ENCODE results near the gene BCAS3.

The BCAS3 gene

DNA sequence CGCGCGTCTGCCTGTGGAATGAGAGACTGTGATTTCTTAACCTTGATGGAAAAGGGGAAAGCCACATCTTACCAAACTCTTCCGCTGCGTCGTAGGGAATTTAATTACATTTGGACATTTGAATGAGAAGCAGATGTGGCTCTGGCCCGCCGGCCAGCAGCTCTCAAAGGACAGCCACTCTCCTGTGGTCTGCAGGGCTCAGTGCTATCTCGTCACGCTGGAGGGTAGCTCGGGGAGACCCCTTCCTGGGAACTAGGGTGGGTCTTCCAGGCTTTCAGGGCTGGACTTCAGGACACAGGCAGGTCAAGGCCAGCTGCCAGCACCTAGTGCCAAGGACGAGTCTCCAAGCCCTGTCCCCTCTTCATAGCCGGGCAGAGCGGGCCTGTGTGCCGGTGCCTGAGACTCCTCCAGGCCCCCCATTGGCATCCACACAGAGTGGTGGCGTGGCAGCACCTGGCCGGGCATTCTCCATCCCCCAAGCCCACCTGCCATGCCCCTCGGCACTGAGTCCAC, 706.1 kb downstream of the BCAS3 start:
- DNase-seq (ENCODE audit: low read depth in 3 of 3): no peak

- no peak for DNase-seq (ENCODE audit: low read depth in 3 of 3)
These were observed 706.7 kb downstream of the BCAS3 start for GRCh38 chr17:61384354-61384691.

DNA sequence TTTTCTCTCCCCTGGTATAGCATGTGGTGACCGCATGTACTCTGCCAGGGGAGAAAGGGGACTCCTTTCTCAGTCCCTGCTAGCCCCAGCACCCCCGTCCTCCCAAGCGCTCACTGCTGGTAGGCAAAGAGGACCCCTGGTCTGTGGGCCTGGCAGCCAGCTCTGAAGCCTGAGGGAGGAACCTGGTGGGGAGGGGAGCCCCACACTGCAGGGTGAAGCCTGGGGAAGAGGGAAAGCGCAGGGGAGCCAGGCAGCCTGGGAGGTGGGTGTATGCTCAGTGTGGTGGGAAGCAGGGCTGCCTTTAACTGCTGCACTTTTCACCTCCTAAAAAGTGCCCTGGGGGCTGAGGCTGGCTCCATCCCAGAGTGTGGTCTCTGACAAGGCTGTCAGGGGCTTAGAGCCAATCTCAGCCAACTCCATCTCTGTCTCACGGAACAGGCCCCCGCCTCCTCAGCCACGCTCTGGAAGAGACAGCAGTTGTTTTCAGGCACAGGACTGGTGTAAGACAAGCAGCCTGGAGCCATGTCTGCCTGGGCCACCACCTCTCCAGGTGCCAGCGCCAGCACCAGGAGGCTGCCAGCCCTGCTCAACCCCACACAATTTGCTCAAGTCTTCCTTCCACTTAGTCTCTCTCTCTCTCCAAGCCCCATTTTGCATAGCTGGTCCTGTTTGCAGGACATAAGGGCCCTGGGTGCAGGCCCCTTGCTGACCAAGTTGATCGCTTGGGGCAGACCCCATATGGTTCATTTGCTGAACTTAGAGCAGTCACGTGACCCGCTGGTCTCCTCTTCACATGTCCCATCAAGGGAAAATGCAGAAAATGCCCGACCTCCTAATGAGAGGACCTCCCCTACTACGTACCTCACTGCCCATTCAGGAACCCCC, 707.3 kb downstream of the BCAS3 start:
- DNase-seq (ENCODE audit: low read depth in 3 of 3): no peak

DNA sequence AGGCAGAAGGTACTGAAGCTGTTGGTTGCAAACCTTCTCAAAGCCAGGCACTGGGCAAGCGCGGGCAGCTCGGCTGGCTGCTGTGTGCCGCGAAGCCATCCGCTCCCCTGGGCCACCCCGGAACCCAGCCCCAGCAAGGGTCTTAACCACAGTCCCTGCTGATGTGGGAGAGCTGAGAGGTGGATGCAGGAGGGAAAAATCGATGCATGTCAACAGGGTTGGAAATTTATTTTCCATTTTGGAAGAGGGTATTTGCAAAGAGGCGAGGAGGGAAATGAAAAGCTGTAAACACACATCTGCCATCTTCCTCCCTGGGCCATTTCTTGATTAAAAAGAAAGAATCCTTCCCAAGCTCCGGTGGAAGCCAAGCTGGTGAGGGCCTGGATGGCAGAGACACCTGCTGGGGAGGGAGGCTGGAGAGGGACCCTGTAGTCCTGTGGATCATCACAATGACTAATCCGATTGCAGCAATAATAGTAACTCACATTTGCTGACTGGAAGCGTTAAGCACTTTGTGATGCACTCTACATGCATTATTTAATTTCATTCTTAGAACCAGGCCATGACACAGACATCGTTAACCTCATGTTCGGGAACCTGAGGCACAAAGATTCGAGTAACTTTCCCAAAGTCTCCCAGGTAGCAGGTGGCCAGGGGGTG, 708.1 kb downstream of the BCAS3 start:
- no peak for DNase-seq (ENCODE audit: low read depth in 3 of 3)

- no peak for DNase-seq (ENCODE audit: low read depth in 3 of 3)
These were observed 708.6 kb downstream of the BCAS3 start for GRCh38 chr17:61386251-61386650.

DNA sequence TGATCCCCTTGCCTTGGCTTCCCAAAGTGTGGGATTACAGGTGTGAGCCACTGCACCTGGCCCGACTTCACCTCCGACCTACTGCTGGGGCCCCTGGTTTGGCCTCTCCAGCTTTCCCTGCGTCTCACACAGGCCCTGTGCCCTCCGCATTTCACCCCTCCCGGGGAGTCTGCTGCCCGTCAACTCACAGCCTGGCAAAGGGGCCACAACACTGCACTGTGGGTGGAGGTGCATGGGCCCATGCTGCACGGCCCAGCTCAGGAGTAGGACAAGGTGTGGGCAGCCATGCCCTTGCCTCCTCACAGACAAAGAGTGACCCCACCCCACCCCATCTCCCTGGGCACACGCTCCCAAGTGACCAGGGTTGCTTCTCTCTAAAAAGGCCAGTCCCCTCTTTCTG, 709.4 kb downstream of the BCAS3 start:
- no peak for DNase-seq (ENCODE audit: low read depth in 3 of 3)

GRCh38 chr17:61387511-61388305, 710.1 kb downstream of the BCAS3 start:
- DNase-seq (ENCODE audit: low read depth in 3 of 3): no peak

GRCh38 chr17:61388561-61389356, 711.1 kb downstream of the BCAS3 start:
- no peak for DNase-seq (ENCODE audit: low read depth in 3 of 3)

DNA sequence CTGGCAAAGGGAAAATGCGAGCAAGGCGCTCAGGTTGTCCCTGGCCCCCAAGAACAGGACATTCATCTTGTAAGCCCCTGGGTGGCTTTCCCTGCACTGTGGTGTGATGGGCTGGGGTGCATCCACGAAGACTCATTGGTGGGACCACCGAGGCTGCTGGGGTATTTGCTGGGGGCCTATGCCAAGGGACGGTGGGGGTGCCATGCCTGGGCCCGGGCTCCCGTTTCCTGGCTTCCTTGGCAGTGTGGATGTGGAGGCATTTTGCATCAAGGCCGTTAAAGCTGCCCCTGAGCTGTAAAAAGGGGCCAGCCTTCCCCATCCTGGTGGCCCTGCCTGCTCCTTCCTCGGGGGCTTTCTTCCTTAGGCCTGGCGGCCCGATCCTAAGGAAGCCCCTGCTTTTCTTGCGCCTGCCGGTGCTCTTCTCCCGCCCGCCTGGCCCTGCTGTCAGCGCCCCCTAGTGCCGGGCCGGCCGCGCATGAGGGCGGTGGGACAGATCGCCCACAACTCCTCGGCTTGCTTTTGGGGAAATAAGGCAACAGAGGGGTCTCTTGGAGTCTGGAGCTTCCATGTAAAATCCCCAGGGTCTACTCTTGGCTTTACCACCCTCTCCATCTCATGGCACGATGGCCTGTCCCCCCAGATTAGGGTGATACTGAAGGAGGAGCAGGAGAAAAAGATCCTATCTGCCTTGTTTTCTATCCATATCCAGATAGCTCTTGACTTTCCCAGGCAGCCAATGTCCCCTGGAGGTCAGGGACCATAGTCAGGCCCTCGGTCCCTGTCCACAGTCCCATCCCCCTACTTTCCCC, 712.2 kb downstream of the BCAS3 start:
- DNase-seq (ENCODE audit: low read depth in 3 of 3): no peak

DNA sequence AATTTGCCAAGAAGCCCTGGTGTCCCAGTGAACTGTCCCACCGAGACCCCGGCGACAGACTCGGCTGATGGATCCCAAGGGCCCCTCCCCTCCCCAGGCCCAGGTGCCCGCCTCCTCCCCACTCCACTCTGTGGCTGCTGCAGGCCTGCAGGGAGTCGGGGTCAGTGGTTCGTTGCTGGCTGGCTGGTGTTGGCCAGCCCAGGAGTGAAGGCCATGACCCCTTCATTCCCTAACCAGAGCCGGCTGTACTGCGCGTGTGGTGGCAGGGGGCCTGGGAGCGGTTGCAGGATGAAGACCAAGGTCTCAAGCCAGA, 712.8 kb downstream of the BCAS3 start:
- no peak for DNase-seq (ENCODE audit: low read depth in 3 of 3)

GRCh38 chr17:61391595-61392291, 714.1 kb downstream of the BCAS3 start:
- no peak for DNase-seq (ENCODE audit: low read depth in 3 of 3)

DNA sequence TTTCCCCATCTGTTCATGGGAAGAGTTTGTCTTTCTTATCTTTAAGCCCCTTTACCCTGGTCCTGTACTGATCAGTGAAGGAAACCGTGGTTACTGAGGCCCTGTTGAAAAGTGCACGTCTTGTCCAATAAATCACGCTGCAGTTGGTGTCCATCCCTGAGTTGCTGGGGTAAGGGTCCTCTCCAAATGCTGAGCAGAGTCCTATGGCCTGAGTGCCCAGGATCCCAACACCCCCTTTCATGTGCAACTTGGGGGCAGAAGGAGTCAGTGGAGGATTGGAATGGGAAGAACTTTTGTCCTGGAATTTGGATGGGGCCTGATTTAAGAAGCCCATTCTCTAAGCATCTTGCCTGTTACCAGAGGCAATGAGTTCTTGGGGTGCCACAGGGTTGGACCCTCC, 715.0 kb downstream of the BCAS3 start:
- no peak for DNase-seq (ENCODE audit: low read depth in 3 of 3)

GRCh38 chr17:61393550-61393903, 715.9 kb downstream of the BCAS3 start:
- DNase-seq (ENCODE audit: low read depth in 3 of 3): no peak

GRCh38 chr17:61393904-61394629, 716.4 kb downstream of the BCAS3 start:
- no peak for DNase-seq (ENCODE audit: low read depth in 3 of 3)

DNA sequence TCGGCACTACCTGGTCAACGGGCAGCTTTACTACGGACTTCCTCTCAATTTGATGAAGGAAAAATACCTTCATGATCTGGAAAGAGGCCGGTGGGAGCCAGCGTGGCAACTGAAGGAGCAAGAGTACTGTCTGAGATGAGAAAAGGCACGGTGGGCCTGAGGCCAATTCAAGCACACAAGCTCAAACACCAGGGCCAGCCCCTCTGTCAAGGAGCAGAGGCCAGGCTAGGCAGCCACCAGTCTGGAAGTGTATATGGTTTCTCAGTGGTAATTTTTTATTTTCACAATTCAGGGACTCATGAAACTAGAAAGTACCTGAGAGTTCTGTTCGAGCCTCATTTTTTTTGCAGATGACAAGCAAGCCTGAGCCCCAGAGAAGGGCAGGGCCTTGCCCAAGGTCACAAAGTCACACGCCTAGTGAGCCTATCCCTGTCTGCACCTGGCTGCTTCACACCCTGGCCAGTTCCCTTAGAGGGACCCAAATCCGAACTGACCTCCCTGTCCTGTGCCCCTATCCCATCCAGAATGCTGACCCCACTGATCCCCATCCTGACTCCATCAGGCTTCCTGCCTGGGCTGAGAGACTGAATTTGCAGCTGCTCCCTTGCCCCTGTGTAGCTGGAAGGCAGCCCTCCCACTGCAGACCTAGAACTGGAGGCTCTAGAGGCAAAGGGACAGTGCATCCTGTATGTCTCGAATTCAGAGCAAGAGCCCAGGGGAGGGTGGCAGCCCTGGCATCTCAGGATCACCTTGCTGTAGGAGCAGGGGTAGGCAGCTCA, 717.2 kb downstream of the BCAS3 start:
- DNase-seq (ENCODE audit: low read depth in 3 of 3): no peak

DNA sequence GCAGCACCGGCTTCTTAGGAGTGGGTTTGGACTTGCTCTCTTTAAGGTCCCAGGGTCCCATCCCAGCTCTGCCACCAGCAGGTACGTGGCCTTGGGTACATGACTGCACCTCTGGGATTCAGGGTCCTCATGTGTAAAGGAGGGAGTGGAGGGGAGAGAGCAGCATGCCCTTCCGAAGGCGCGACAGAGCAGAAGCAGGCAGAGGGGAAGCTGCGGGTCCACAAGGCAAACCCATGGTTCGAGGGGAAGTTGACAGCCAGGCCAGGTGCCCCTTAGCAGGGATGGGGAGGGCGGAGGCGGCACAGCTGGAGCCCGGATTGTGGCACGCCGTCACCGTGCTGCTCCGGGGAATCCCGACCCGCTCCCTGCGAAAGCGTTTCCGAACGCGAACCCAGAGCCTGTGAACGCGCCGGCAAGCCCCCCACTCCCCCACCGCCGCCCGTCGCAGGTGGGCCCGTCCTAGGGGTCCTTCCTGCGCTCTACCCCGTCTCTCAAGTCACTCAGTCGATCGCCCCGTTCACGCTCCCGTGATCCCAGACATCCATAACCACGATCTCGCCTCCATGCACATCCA, 717.8 kb downstream of the BCAS3 start:
- no peak for DNase-seq (ENCODE audit: low read depth in 3 of 3)

DNA sequence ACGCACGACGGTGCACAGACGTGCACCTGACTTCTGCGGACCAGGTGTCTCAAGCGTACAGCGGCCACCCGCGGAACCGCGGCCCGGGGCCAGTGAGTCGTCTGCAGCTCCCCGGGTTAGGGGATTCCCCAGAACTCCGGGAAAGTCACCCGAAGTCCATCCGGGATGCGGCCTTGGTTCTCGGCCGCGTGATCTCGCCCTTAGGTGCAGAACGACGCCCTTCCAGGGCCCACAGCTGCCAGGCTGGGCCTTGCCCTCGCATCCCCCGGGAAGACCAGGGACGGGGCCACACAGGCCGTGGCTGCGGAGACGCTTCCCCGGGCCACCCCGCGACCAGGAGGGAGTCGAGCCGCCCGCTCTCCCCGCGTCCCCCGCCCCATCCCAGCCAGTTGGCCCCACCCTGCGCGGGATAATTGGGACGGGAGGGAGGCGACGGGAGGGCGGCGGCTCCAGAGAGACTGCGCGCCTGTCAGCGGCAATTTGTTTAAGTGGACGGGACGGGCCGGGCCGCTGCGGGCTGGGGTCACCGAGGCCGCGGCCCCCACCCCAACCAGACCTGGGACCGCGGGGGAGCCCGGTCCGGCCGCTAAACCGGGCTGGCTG, 718.4 kb downstream of the BCAS3 start:
- no peak for DNase-seq (ENCODE audit: low read depth in 3 of 3)

DNA sequence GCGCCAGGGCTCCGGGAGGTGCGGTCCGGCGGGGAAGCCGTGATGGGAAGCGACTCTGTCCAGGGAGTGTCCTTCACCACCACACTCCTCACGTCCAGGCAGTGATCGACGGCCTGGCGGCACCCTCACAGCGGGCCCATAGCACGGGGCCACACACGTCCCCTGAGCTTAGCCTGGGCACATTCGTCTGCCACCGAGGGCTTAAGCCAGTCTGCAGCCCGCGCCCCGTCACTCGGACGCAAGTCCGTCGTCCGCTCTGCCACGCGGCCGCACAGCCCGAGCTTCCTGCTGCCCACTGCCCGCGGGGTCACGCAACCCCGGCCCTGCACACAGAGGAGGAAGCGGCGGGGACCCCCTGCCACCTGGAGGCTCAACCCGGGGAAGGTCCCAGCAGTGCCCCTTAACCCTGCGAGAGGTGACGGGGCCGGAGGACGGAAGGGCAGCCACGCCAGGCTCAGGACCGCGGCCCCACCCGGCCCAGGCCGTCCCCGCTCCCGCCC, 719.0 kb downstream of the BCAS3 start:
- no peak for DNase-seq (ENCODE audit: low read depth in 3 of 3)

Measured in stimulated activated CD4-positive, alpha-beta T cell treated with anti-CD3 and anti-CD28 coated beads, TNF-alpha, amount 100 ng/mL, for 4 hours (primary cell).